K562 (cell line): ENCODE results near the gene N4BP3. TPM values are rescaled to one million over a fixed set of nuclear protein-coding genes. Genes with fewer than 3 reads are reported as not detected.
A peak's percentile ranks its signal among the peaks of the same experiment; 100 is the strongest.

Source experiments
- ATAC-seq: fragments of 200-7000 bp; cut with Tn5 transposase; 3 replicates; pipeline ENCODE4 v1.9.1; 2020; ENCODE audit warnings: moderate library complexity
- BruUV-seq: library from RNA; stranded (reverse); fragments of 400-500 nt; replicated peaks from 2 replicates; lab custom pipeline; 2021; lab: Mats Ljungman, UMichigan
- CTCF ChIA-PET: fragments of 300-600 bp; formaldehyde crosslinking; extraction: SDS; loops from one replicate; lab custom pipeline; 2021; ENCODE audit warnings: low intra/inter-chr PET ratio; lab: Yijun Ruan, JAX
- POLR2A ChIA-PET: fragments of 300-600, 350-650 bp; sonication (Branson Sonifier 250); formaldehyde crosslinking; extraction: SDS; loops from one replicate; lab custom pipeline; 2021; ENCODE audit warnings: antibody characterized with exemption, inconsistent platforms; lab: Yijun Ruan, JAX
- DNase-seq, 4 experiments: peaks; one replicate each; pipeline versions ENCODE4 v3.0.0 to v3.0.0-alpha.2; 2011 to 2018; ENCODE audit warnings: low spot score in 3 of 4, mixed read lengths in 3 of 4; ENCODE audit errors: extremely low read depth in 1 of 4
- FAIRE-seq: peaks from 2 replicates; lab custom pipeline; 2011; peaks lifted over from hg19 to GRCh38; lab: Jason Lieb, UNC
- H2AFZ ChIP-seq: 2 replicates; pipeline ENCODE4 v1.6.0; 2011; ENCODE audit warnings: low read depth, low read length, control low read depth, inconsistent platforms
- H3K27ac ChIP-seq: fragments of 200-600 bp; 3 replicates; pipeline ENCODE4 v1.8.0; 2011; ENCODE audit warnings: low read depth, mild to moderate bottlenecking, control low read depth, inconsistent platforms, low read length, moderate library complexity, mixed read lengths; ENCODE audit errors: extremely low read depth
- H3K27me3 ChIP-seq, 2 experiments: fragments of 300-600 bp in 1 of 2; 2 replicates in 1 of 2; 3 replicates in 1 of 2; pipeline versions ENCODE4 v1.6.0 to v1.8.0; 2011; ENCODE audit warnings: inconsistent platforms in 2 of 2, low read length in 2 of 2, mild to moderate bottlenecking in 1 of 2, mixed read lengths in 1 of 2, moderate library complexity in 1 of 2; ENCODE audit not compliant: control insufficient read depth in 2 of 2, insufficient read depth in 2 of 2
- H3K36me3 ChIP-seq: fragments of 300-600 bp; 3 replicates; pipeline ENCODE4 v1.8.0; 2011; ENCODE audit warnings: mild to moderate bottlenecking, low read length, inconsistent platforms; ENCODE audit not compliant: control insufficient read depth, insufficient read depth
- H3K4me1 ChIP-seq, 2 experiments: fragments of 200-600 bp in 1 of 2; replicated peaks in 1 of 2; 2 replicates in 1 of 2; 3 replicates in 1 of 2; pipeline versions ENCODE4 v1.5.1 to v1.8.0; 2011; ENCODE audit warnings: inconsistent platforms in 2 of 2, low read length in 2 of 2, mild to moderate bottlenecking in 1 of 2, mixed read lengths in 1 of 2, moderate library complexity in 1 of 2; ENCODE audit not compliant: control insufficient read depth in 2 of 2, insufficient read depth in 2 of 2
- H3K4me2 ChIP-seq: 2 replicates; pipeline ENCODE4 v1.6.1; 2011; ENCODE audit warnings: low read length, control low read depth, inconsistent platforms, mixed read lengths; ENCODE audit not compliant: insufficient read depth
- H3K4me3 ChIP-seq: fragments of 200-600 bp; sonication (generic), shearing (Covaris generic); 2 replicates; pipeline ENCODE4 v1.5.1; 2016; ENCODE audit warnings: control low read depth, inconsistent platforms
- H3K79me2 ChIP-seq: fragments of 200-600 bp; 3 replicates; pipeline ENCODE4 v1.8.0; 2011; ENCODE audit warnings: low read length, inconsistent platforms; ENCODE audit not compliant: control insufficient read depth, insufficient read depth
- H3K9ac ChIP-seq, 2 experiments: 2 replicates each; pipeline versions ENCODE4 v1.6.0 to v1.6.1; 2011; ENCODE audit warnings: low read depth in 2 of 2, low read length in 2 of 2, control low read depth in 1 of 2, inconsistent platforms in 1 of 2, mild to moderate bottlenecking in 1 of 2, mixed read lengths in 1 of 2; ENCODE audit not compliant: insufficient read depth in 1 of 2
- H3K9me1 ChIP-seq: one replicate; pipeline ENCODE4 v1.6.0; 2011; ENCODE audit warnings: inconsistent platforms, mild to moderate bottlenecking, low read length, moderate library complexity; ENCODE audit not compliant: control insufficient read depth, insufficient read depth
- H3K9me3 ChIP-seq: replicated peaks from 2 replicates; pipeline ENCODE4 v1.5.1; 2011; ENCODE audit warnings: low read depth, low read length, inconsistent platforms; ENCODE audit not compliant: control insufficient read depth, insufficient read depth
- H4K20me1 ChIP-seq: replicated peaks from 2 replicates; pipeline ENCODE4 v1.6.1; 2011; ENCODE audit warnings: low read length, inconsistent platforms, mixed read lengths; ENCODE audit not compliant: control insufficient read depth, insufficient read depth
- BCOR ChIP-seq: fragments of 450-650 bp; IDR thresholded peaks from 2 replicates; pipeline ENCODE4 v1.6.1; 2016
- BRD9 ChIP-seq: fragments of 450-650 bp; IDR thresholded peaks from 2 replicates; pipeline ENCODE4 v1.6.1; 2018; ENCODE audit warnings: low read depth; ENCODE audit not compliant: partially characterized antibody
- DACH1 ChIP-seq: fragments of 450-650 bp; IDR thresholded peaks from 2 replicates; pipeline ENCODE4 v1.6.1; 2018; ENCODE audit not compliant: partially characterized antibody
- HNRNPUL1 ChIP-seq: fragments of 200-400 bp; formaldehyde crosslinking; IDR thresholded peaks from 2 replicates; pipeline ENCODE4 v1.6.1; 2017; ENCODE audit warnings: low read length
- STAG1 ChIP-seq: sonication (generic); formaldehyde crosslinking; IDR thresholded peaks from 2 replicates; pipeline ENCODE4 v1.5.0; 2020; ENCODE audit warnings: missing genetic modification reagents, borderline replicate concordance
- ZC3H11A ChIP-seq: IDR thresholded peaks from 2 replicates; pipeline ENCODE4 v1.6.1; 2012; ENCODE audit warnings: low read depth, low read length, improper control_type of control experiment
- ZNF316 ChIP-seq: fragments of 450-650 bp; IDR thresholded peaks from 2 replicates; pipeline ENCODE4 v1.6.1; 2016
- WGBS: fragments of 100-300 bp; shearing (Covaris generic); methylation state at CpG from one replicate; pipeline ENCODE4 v1.1.6; 2016; ENCODE audit warnings: low coverage, mixed read lengths; ENCODE audit not compliant: insufficient coverage; ENCODE audit errors: missing lambda C conversion rate; 5-methylcytosine and 5-hydroxymethylcytosine counted together
- in situ Hi-C: fragments of 300-500 bp; cut with MboI; formaldehyde crosslinking; loops from 4 replicates; pipeline ENCODE4 v1.15.0; 2018; ENCODE audit warnings: inconsistent platforms, mixed read lengths
- intact Hi-C: fragments of 100-400 bp; cut with micrococcal nuclease; formaldehyde crosslinking; loops from 2 replicates; pipeline ENCODE4 v1.14.2; 2022
- polyA plus RNA-seq, 8 experiments: library from polyadenylated mRNA; depleted of rRNA in 4 of 8; stranded (reverse) in 5 of 8; unstranded in 3 of 8; fragments of >200 nt; fragmentation: Nextera tagmentation in 2 of 8; fragmentation: Illumina TruSeq in 1 of 8; extraction: Ambion mirVana in 2 of 8; extraction: Trizol in 1 of 8; gene quantifications; 2 replicates each; pipeline versions ENCODE4 v1.2.1 to v1.2.3, GENCODE V29; 2011 to 2014; ENCODE audit warnings: inconsistent platforms in 1 of 8, missing spikeins in 1 of 8
- total RNA-seq, 7 experiments: library from RNA; depleted of rRNA in 6 of 7; stranded (reverse); fragments of >200 nt in 6 of 7; fragmentation: Illumina TruSeq in 2 of 7; extraction: Trizol in 2 of 7; gene quantifications; 2 replicates each; pipeline versions ENCODE4 v1.2.1 to v1.2.3, GENCODE V29; 2011 to 2021; ENCODE audit warnings: low replicate concordance in 1 of 7
- TF ChIP-seq, protein P1 (sequence below): IDR thresholded peaks from 2 replicates; pipeline ENCODE4 v1.6.1; 2011; ENCODE audit not compliant: insufficient read length; ENCODE audit errors: extremely low read depth
- TF ChIP-seq, protein P2 (sequence below): fragments of 450-650 bp; formaldehyde crosslinking; IDR thresholded peaks from 2 replicates; pipeline ENCODE4 v1.4.0; 2022; ENCODE audit warnings: missing genetic modification characterization

The N4BP3 gene
- total and polyA plus RNA-seq, 9 of the 15 experiments (the other 6 are each of a cell fraction or from before 2014, with no cell fraction given): 0.06 to 7.0 (median 2.4) TPM

DNA sequence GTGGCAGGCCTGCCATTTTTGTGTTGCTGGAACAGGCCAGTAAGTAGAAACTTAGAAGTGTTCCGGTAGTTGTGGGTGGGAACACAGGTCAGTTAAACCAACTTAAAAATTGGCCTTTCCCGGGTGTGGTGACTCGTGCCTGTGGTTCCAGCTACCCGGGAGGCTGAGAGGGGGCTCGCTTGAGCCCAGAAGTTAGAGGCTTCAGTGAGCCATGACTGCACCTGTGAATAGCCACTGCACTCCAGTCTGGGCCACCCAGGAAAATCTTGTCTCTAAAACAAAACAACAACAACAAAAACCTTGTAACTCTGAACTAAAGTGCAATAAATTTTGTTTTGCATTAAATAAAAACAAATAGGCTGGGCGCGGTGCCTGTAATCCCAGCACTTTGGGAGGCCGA lies 41.7 kb downstream of the N4BP3 start:
- BruUV-seq: no TSS peak
- no peak overlapping the region for H3K9ac ChIP-seq
- no peak overlapping the region; the same call in 1 of the 2 replicates for H3K4me2 ChIP-seq
- H3K4me1 ChIP-seq: peaks cover 9 to 23% of the 10 kb centered on the region in 2 experiments; a peak in 4 of 5 replicates
- H4K20me1 ChIP-seq: peaks cover 7% of the 10 kb centered on the region; the same call in 1 of the 2 replicates
- H3K9me3 ChIP-seq: no peaks in the 10 kb centered on the region
- WGBS: 63% methylated on average over 8 of the region's 8 CpGs
- H3K36me3 ChIP-seq: peaks cover 27% of the 10 kb centered on the region
- peaks cover 24% of the 10 kb centered on the region for H3K79me2 ChIP-seq
- H3K4me3 ChIP-seq: no peak overlapping the region
- CTCF ChIA-PET: no interaction called here
- H3K27me3 ChIP-seq: no peaks in the 10 kb centered on the region
- TF ChIP-seq STAG1 (CRISPR knock-in tag): no peak
- no peak for TF ChIP-seq BCOR
- no peak for TF ChIP-seq ZNF316
- TF ChIP-seq ZC3H11A: no peak
- TF ChIP-seq DACH1: no peak
- DNase-seq (no peak), ATAC-seq (no peak), FAIRE-seq (no peak)
- intact Hi-C loops (no loop called here), in situ Hi-C loops (no loop called here)
- no peaks in the 10 kb centered on the region for H3K9me1 ChIP-seq
- H3K27ac ChIP-seq: no peak overlapping the region
- POLR2A ChIA-PET: interaction anchor here (0.9 kb wide), 1 partner anchor 49 kb away, joined by 6 read pairs; the partner anchor contains the start of gene HNRNPAB
- H2AFZ ChIP-seq: peak overlapping the region; percentile 84; the same call in 1 of the 2 replicates

DNA sequence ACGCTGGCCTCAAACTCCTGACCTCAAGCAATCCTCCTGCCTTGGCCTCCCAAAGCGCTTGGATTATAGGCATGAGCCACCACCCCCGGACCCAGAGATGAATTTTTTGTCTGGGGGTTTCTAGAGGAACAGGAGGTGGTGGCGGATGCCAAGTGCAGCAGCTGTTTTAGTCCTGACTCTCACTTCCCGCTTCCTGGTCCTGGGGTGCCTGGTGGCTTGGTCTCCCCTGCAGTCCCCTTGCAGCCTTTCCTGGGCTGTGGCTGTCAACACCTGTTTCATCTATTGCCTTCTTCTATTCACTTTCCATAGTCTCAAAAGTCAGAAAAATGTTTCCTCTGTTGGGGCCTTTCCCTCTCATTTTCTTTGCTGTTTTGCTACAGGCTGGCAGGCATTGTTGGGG lies 46.8 kb downstream of the N4BP3 start:
- no TSS peak for BruUV-seq
- Histone ChIP-seq H3K9me3 (no peaks in the 10 kb centered on the region), H3K4me2 (no peak overlapping the region), H3K27me3 (peaks cover 3 to 8% of the 10 kb centered on the region in 2 experiments; a peak in 1 of 5 replicates), H4K20me1 (no peaks in the 10 kb centered on the region), H3K27ac (no peak overlapping the region), H3K9ac (no peak overlapping the region), H2AFZ (no peak overlapping the region), H3K79me2 (no peaks in the 10 kb centered on the region), H3K9me1 (no peaks in the 10 kb centered on the region), H3K4me3 (no peak overlapping the region), H3K36me3 (no peaks in the 10 kb centered on the region), H3K4me1 (peaks cover 3 to 9% of the 10 kb centered on the region in 2 experiments; a peak in 3 of 5 replicates)
- in situ Hi-C loops: no loop called here
- no peak for ATAC-seq
- no peak for FAIRE-seq
- POLR2A ChIA-PET: interaction anchor here (0.9 kb wide), 1 partner anchor 86 kb away, joined by 3 read pairs; no protein-coding TSS in a partner anchor
- intact Hi-C loops: loop anchor here (10.0 kb wide), 1 partner anchor 165 kb away; the partner anchor contains the start of gene PROP1
- DNase-seq: no peak
- 49% methylated on average over 5 of the region's 5 CpGs for WGBS
- CTCF ChIA-PET: no interaction called here
- TF ChIP-seq BRD9: no peak
- TF ChIP-seq, protein P1, sequence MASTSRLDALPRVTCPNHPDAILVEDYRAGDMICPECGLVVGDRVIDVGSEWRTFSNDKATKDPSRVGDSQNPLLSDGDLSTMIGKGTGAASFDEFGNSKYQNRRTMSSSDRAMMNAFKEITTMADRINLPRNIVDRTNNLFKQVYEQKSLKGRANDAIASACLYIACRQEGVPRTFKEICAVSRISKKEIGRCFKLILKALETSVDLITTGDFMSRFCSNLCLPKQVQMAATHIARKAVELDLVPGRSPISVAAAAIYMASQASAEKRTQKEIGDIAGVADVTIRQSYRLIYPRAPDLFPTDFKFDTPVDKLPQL: no peak
- TF ChIP-seq, protein P2, sequence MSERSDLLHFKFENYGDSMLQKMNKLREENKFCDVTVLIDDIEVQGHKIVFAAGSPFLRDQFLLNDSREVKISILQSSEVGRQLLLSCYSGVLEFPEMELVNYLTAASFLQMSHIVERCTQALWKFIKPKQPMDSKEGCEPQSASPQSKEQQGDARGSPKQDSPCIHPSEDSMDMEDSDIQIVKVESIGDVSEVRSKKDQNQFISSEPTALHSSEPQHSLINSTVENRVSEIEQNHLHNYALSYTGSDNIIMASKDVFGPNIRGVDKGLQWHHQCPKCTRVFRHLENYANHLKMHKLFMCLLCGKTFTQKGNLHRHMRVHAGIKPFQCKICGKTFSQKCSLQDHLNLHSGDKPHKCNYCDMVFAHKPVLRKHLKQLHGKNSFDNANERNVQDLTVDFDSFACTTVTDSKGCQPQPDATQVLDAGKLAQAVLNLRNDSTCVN (CRISPR knock-in tag): no peak
- no peak for TF ChIP-seq HNRNPUL1
